Measurements from ENCODE around the gene KRTAP22-2.

Gene KRTAP22-2

DNA sequence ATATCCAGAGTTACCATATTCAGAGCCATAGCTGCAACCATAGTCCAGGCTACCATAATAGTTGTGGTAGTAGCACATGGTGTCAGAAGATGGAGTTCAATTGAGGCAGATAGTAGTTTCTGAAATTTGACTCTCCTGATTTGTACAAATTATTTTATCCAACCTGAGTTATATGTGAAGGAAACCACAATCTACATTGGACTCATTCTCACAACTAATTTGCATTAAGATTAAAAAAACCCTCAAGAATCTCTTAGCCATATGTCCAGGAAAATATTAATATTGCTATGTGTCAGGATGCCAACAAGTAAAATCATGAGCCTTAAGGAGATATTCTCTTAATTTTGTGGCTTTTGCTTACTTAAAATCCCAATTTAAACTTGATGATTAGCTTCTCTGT lies at the start of gene KRTAP22-2:
TSS of gene KRTAP22-2 (minus strand) at position 101 of the 400 bp plus-strand sequence.
- no peaks in the 10 kb centered on the region for H3K27me3 Mint-ChIP-seq (ENCODE audit: low read depth)
- no peaks in the 10 kb centered on the region for H3K4me1 Mint-ChIP-seq (ENCODE audit: low read depth)
- no peaks in the 10 kb centered on the region for H3K9me3 Mint-ChIP-seq
- H3K4me3 Mint-ChIP-seq: no peak within 1 kb of the TSS
- no peak within 1 kb of the TSS for H3K27ac Mint-ChIP-seq
- H3K36me3 Mint-ChIP-seq (ENCODE audit: low read depth): no peaks in the 10 kb centered on the region

DNA sequence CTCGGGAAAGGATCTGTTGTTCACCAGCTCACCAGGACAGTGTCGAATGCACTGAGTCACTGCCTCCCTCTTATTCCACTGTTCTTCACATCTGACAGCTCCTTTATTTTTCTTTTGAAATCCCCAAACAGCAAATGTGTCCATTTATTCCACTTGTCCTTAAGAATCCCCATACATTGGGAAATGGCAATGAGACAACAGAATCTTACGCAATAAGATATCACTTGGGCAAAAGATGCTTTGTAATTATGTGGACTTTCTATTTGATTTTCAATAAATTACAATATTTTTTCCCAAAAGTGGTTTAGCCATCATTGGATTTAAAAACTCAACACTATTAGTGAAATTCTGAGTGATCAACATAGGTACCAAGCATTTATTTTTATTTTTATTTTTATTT lies 48.5 kb upstream of the KRTAP22-2 start:
- peaks cover 3% of the 10 kb centered on the region for H3K9me3 Mint-ChIP-seq
- H3K4me3 Mint-ChIP-seq: no peak overlapping the region

DNA sequence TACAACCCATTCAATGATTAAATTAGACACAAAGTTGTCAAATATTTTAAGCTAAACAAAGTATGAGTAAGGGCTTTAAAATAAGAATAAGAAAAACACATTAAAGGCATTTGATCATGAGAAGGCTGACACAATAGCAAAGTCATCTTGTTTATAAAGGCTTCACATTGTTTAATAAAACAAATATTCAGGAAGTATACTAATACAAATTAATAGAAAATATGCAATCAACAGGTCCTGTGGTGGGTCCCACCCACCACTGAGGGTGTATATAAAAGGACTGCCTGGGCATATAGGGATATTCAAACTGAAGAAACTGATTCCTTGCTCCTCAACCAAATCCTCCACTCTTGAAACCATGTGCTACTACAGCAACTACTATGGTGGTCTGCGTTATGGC lies 44.7 kb upstream of the KRTAP22-2 start, which contains the start of gene KRTAP20-2:
TSS of gene KRTAP20-2 (plus strand) at position 301 of the 400 bp plus-strand sequence. CDS start at position 359, 58 bp downstream.
- no peaks in the 10 kb centered on the region for H3K4me1 Mint-ChIP-seq (ENCODE audit: low read depth)
- H3K9me3 Mint-ChIP-seq: no peaks in the 10 kb centered on the region
- H3K4me3 Mint-ChIP-seq: no peak within 1 kb of the TSS
- H3K27ac Mint-ChIP-seq: no peak within 1 kb of the TSS
- H3K36me3 Mint-ChIP-seq (ENCODE audit: low read depth): no peaks in the 10 kb centered on the region
- no peaks in the 10 kb centered on the region for H3K27me3 Mint-ChIP-seq (ENCODE audit: low read depth)

More for the DNA sequence above, 48.5 kb upstream of the KRTAP22-2 start:
- no peaks in the 10 kb centered on the region for H3K4me1 Mint-ChIP-seq (ENCODE audit: low read depth)
- H3K27ac Mint-ChIP-seq: no peak overlapping the region
- H3K36me3 Mint-ChIP-seq (ENCODE audit: low read depth): no peaks in the 10 kb centered on the region
- H3K27me3 Mint-ChIP-seq (ENCODE audit: low read depth): no peaks in the 10 kb centered on the region

- Mint-ChIP-seq H3K4me1 (ENCODE audit: low read depth) (no peaks in the 10 kb centered on the region), H3K27me3 (ENCODE audit: low read depth) (no peaks in the 10 kb centered on the region), H3K36me3 (ENCODE audit: low read depth) (no peaks in the 10 kb centered on the region), H3K27ac (no peak overlapping the region), H3K9me3 (peaks cover 6% of the 10 kb centered on the region), H3K4me3 (no peak overlapping the region)
Measured at GRCh38 chr21:30629200-30629599, 39.0 kb upstream of the KRTAP22-2 start.

- H3K27me3 Mint-ChIP-seq (ENCODE audit: low read depth): no peaks in the 10 kb centered on the region
- H3K9me3 Mint-ChIP-seq: peaks cover 6% of the 10 kb centered on the region
- no peak overlapping the region for H3K27ac Mint-ChIP-seq
- no peaks in the 10 kb centered on the region for H3K4me1 Mint-ChIP-seq (ENCODE audit: low read depth)
- H3K4me3 Mint-ChIP-seq: no peak overlapping the region
- H3K36me3 Mint-ChIP-seq (ENCODE audit: low read depth): no peaks in the 10 kb centered on the region
Measured at GRCh38 chr21:30628109-30628508, 37.9 kb upstream of the KRTAP22-2 start.

GRCh38 chr21:30625449-30626165 lies 35.4 kb upstream of the KRTAP22-2 start:
- H3K4me3 Mint-ChIP-seq: no peak overlapping the region
- H3K27ac Mint-ChIP-seq: no peak overlapping the region
- peaks cover 6% of the 10 kb centered on the region for H3K9me3 Mint-ChIP-seq
- H3K36me3 Mint-ChIP-seq (ENCODE audit: low read depth): no peaks in the 10 kb centered on the region
- H3K27me3 Mint-ChIP-seq (ENCODE audit: low read depth): no peaks in the 10 kb centered on the region
- H3K4me1 Mint-ChIP-seq (ENCODE audit: low read depth): no peaks in the 10 kb centered on the region

DNA sequence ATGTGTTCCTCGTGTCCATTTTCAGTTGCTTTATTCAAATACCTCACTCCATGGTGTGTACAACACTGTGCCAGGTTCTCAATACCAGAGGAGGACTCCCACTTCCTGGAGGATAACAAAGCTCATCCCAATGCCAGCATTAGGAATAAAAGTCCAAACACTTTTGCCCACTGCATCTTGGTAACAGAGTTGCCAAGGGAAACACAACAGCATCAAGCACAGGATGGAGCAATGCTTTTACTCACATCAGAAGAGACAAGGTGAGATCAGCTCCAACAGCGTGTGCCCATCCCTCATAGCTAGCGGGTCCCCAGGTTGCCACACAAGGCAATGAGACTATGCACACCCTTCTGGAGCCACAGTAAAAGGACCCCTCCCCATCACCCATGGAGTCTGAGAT lies 33.2 kb upstream of the KRTAP22-2 start:
- H3K4me1 Mint-ChIP-seq (ENCODE audit: low read depth): no peaks in the 10 kb centered on the region
- H3K27me3 Mint-ChIP-seq (ENCODE audit: low read depth): no peaks in the 10 kb centered on the region
- no peaks in the 10 kb centered on the region for H3K36me3 Mint-ChIP-seq (ENCODE audit: low read depth)
- peaks cover 6% of the 10 kb centered on the region for H3K9me3 Mint-ChIP-seq
- H3K4me3 Mint-ChIP-seq: no peak overlapping the region
- H3K27ac Mint-ChIP-seq: no peak overlapping the region

DNA sequence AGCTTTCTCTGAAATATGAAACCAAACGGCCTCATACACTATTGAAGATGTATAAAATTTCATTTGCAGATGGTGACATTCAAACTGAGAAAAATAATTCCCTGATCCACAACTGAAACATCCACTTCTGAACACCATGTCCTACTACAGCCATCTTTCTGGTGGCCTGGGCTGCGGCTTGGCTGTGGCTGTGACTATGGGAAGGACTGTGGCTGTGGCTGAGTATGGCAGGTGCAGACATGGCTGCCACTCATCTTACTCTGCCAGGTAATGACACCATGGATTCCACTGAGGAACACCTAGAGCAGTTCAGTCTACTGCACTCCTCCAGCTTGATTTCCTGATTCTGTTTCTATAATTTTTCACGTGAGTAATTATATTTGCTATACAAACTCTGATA lies 30.3 kb upstream of the KRTAP22-2 start, which contains the start of gene KRTAP20-4:
TSS of gene KRTAP20-4 (plus strand) at position 106 of the 400 bp plus-strand sequence.
- no peaks in the 10 kb centered on the region for H3K36me3 Mint-ChIP-seq (ENCODE audit: low read depth)
- H3K9me3 Mint-ChIP-seq: peaks cover 6% of the 10 kb centered on the region
- no peak within 1 kb of the TSS for H3K4me3 Mint-ChIP-seq
- H3K27me3 Mint-ChIP-seq (ENCODE audit: low read depth): no peaks in the 10 kb centered on the region
- H3K27ac Mint-ChIP-seq: no peak within 1 kb of the TSS
- no peaks in the 10 kb centered on the region for H3K4me1 Mint-ChIP-seq (ENCODE audit: low read depth)

- Mint-ChIP-seq H3K27me3 (ENCODE audit: low read depth) (no peaks in the 10 kb centered on the region), H3K36me3 (ENCODE audit: low read depth) (no peaks in the 10 kb centered on the region), H3K9me3 (peaks cover 6% of the 10 kb centered on the region), H3K27ac (no peak overlapping the region), H3K4me3 (no peak overlapping the region), H3K4me1 (ENCODE audit: low read depth) (no peaks in the 10 kb centered on the region)
Measured at GRCh38 chr21:30620080-30620479, 29.9 kb upstream of the KRTAP22-2 start.

- Mint-ChIP-seq H3K4me3 (no peak within 1 kb of the TSS), H3K27me3 (ENCODE audit: low read depth) (no peaks in the 10 kb centered on the region), H3K36me3 (ENCODE audit: low read depth) (no peaks in the 10 kb centered on the region), H3K27ac (no peak within 1 kb of the TSS), H3K9me3 (no peaks in the 10 kb centered on the region), H3K4me1 (ENCODE audit: low read depth) (no peaks in the 10 kb centered on the region)
Measured at GRCh38 chr21:30616125-30616524, 25.9 kb upstream of the KRTAP22-2 start, which contains the start of gene KRTAP20-1. Gene KRTAP20-1, plus strand, starts transcription at chr21:30616425. Its CDS starts 30 bp downstream, at chr21:30616455.

GRCh38 chr21:30615199-30615598 lies 25.0 kb upstream of the KRTAP22-2 start:
- Mint-ChIP-seq H3K9me3 (no peaks in the 10 kb centered on the region), H3K36me3 (ENCODE audit: low read depth) (no peaks in the 10 kb centered on the region), H3K4me1 (ENCODE audit: low read depth) (no peaks in the 10 kb centered on the region), H3K27me3 (ENCODE audit: low read depth) (no peaks in the 10 kb centered on the region), H3K4me3 (no peak overlapping the region), H3K27ac (no peak overlapping the region)

GRCh38 chr21:30613836-30614235 lies 23.6 kb upstream of the KRTAP22-2 start, which contains the start of gene KRTAP6-1:
Gene KRTAP6-1, minus strand, starts transcription at chr21:30613930. Its CDS starts 26 bp downstream, at chr21:30613904.
- Mint-ChIP-seq H3K27ac (no peak within 1 kb of the TSS), H3K36me3 (ENCODE audit: low read depth) (no peaks in the 10 kb centered on the region), H3K27me3 (ENCODE audit: low read depth) (no peaks in the 10 kb centered on the region), H3K9me3 (no peaks in the 10 kb centered on the region), H3K4me3 (no peak within 1 kb of the TSS), H3K4me1 (ENCODE audit: low read depth) (no peaks in the 10 kb centered on the region)

- H3K27me3 Mint-ChIP-seq (ENCODE audit: low read depth): no peaks in the 10 kb centered on the region
- no peaks in the 10 kb centered on the region for H3K9me3 Mint-ChIP-seq
- H3K27ac Mint-ChIP-seq: no peak overlapping the region
- no peak overlapping the region for H3K4me3 Mint-ChIP-seq
- H3K4me1 Mint-ChIP-seq (ENCODE audit: low read depth): no peaks in the 10 kb centered on the region
- no peaks in the 10 kb centered on the region for H3K36me3 Mint-ChIP-seq (ENCODE audit: low read depth)
Measured at GRCh38 chr21:30612132-30612531, 21.9 kb upstream of the KRTAP22-2 start.

- H3K27me3 Mint-ChIP-seq (ENCODE audit: low read depth): no peaks in the 10 kb centered on the region
- peaks cover 5% of the 10 kb centered on the region for H3K9me3 Mint-ChIP-seq
- H3K36me3 Mint-ChIP-seq (ENCODE audit: low read depth): no peaks in the 10 kb centered on the region
- no peaks in the 10 kb centered on the region for H3K4me1 Mint-ChIP-seq (ENCODE audit: low read depth)
- H3K27ac Mint-ChIP-seq: no peak overlapping the region
- H3K4me3 Mint-ChIP-seq: no peak overlapping the region
Measured at GRCh38 chr21:30605968-30606367, 15.8 kb upstream of the KRTAP22-2 start.

DNA sequence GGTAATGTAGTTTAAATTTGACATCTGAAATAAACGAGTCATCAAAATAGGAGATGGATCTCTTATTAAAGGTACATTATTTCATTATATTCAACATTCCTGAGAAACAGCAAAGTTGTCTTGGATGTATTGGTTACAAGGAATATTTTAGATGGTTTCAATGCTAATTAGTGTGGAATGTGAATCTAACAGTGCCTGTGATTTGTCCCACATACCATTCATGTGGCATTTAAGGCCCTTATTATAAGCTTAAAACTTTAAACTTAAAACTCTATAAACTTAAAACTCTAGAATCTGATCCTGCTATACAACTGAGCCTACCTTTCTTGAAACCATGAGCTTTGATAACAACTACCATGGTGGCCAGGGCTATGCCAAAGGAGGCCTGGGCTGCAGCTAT lies 10.6 kb upstream of the KRTAP22-2 start, which contains the start of gene KRTAP22-1:
TSS of gene KRTAP22-1 (plus strand) at position 301 of the 400 bp plus-strand sequence.
- Mint-ChIP-seq H3K4me3 (no peak within 1 kb of the TSS), H3K9me3 (peaks cover 5% of the 10 kb centered on the region), H3K4me1 (ENCODE audit: low read depth) (no peaks in the 10 kb centered on the region), H3K27ac (no peak within 1 kb of the TSS), H3K36me3 (ENCODE audit: low read depth) (no peaks in the 10 kb centered on the region), H3K27me3 (ENCODE audit: low read depth) (no peaks in the 10 kb centered on the region)
